ENCODE data around the gene CYP2B6.
"Not testable (repeated sequence)": the region's sequence is repeated elsewhere in the genome, so short reads cannot be mapped to it uniquely, and the experiment has no call there.

Gene CYP2B6

GRCh38 chr19:41023193-41023592, 32.1 kb downstream of the CYP2B6 start:
- H3K27me3 ChIP-seq (ENCODE audit: control insufficient read depth, insufficient read depth, low read length): peaks cover 20% of the 10 kb centered on the region
- no peaks in the 10 kb centered on the region for H3K9me3 ChIP-seq (ENCODE audit: control insufficient read depth, low read length)
- no peak overlapping the region for H3K9ac ChIP-seq (ENCODE audit: low read length)
- H3K36me3 ChIP-seq (ENCODE audit: control insufficient read depth, insufficient read depth, low read length): no peaks in the 10 kb centered on the region
- no peaks in the 10 kb centered on the region for H3K4me1 ChIP-seq (ENCODE audit: control insufficient read depth, insufficient read depth, low read length)
- no peak overlapping the region for H3K4me3 ChIP-seq (ENCODE audit: low read length)

GRCh38 chr19:41025411-41025810, 34.3 kb downstream of the CYP2B6 start:
- H3K4me3 ChIP-seq (ENCODE audit: low read length): no peak overlapping the region
- peaks cover 20% of the 10 kb centered on the region for H3K27me3 ChIP-seq (ENCODE audit: control insufficient read depth, insufficient read depth, low read length)
- H3K9ac ChIP-seq (ENCODE audit: low read length): no peak overlapping the region
- no peaks in the 10 kb centered on the region for H3K4me1 ChIP-seq (ENCODE audit: control insufficient read depth, insufficient read depth, low read length)
- H3K9me3 ChIP-seq (ENCODE audit: control insufficient read depth, low read length): no peaks in the 10 kb centered on the region
- H3K36me3 ChIP-seq (ENCODE audit: control insufficient read depth, insufficient read depth, low read length): no peaks in the 10 kb centered on the region

GRCh38 chr19:41025871-41026270, 34.8 kb downstream of the CYP2B6 start:
- peaks cover 20% of the 10 kb centered on the region for H3K27me3 ChIP-seq (ENCODE audit: control insufficient read depth, insufficient read depth, low read length)
- H3K4me3 ChIP-seq (ENCODE audit: low read length): no peak overlapping the region
- no peaks in the 10 kb centered on the region for H3K4me1 ChIP-seq (ENCODE audit: control insufficient read depth, insufficient read depth, low read length)
- no peaks in the 10 kb centered on the region for H3K36me3 ChIP-seq (ENCODE audit: control insufficient read depth, insufficient read depth, low read length)
- no peak overlapping the region for H3K9ac ChIP-seq (ENCODE audit: low read length)
- H3K9me3 ChIP-seq (ENCODE audit: control insufficient read depth, low read length): no peaks in the 10 kb centered on the region

- Histone ChIP-seq H3K9ac (ENCODE audit: low read length) (no peak overlapping the region), H3K27me3 (ENCODE audit: control insufficient read depth, insufficient read depth, low read length) (peaks cover 20% of the 10 kb centered on the region), H3K4me1 (ENCODE audit: control insufficient read depth, insufficient read depth, low read length) (no peaks in the 10 kb centered on the region)
Observed at GRCh38 chr19:41027273-41027967, 36.3 kb downstream of the CYP2B6 start.

GRCh38 chr19:41029524-41030432, 38.7 kb downstream of the CYP2B6 start:
- H3K9me3 ChIP-seq (ENCODE audit: control insufficient read depth, low read length): no peaks in the 10 kb centered on the region
- H3K4me3 ChIP-seq (ENCODE audit: low read length): no peak overlapping the region
- H3K27me3 ChIP-seq (ENCODE audit: control insufficient read depth, insufficient read depth, low read length): peaks cover 16% of the 10 kb centered on the region
- no peak overlapping the region for H3K9ac ChIP-seq (ENCODE audit: low read length)
- H3K4me1 ChIP-seq (ENCODE audit: control insufficient read depth, insufficient read depth, low read length): no peaks in the 10 kb centered on the region
- H3K36me3 ChIP-seq (ENCODE audit: control insufficient read depth, insufficient read depth, low read length): no peaks in the 10 kb centered on the region

More at GRCh38 chr19:41027273-41027967, 36.3 kb downstream of the CYP2B6 start:
- H3K4me3 ChIP-seq (ENCODE audit: low read length): no peak overlapping the region
- H3K9me3 ChIP-seq (ENCODE audit: control insufficient read depth, low read length): no peaks in the 10 kb centered on the region
- H3K36me3 ChIP-seq (ENCODE audit: control insufficient read depth, insufficient read depth, low read length): no peaks in the 10 kb centered on the region

GRCh38 chr19:41030651-41031050, 39.6 kb downstream of the CYP2B6 start:
- H3K4me1 ChIP-seq (ENCODE audit: control insufficient read depth, insufficient read depth, low read length): no peaks in the 10 kb centered on the region

GRCh38 chr19:41031916-41032315, 40.8 kb downstream of the CYP2B6 start:
- no peaks in the 10 kb centered on the region for H3K36me3 ChIP-seq (ENCODE audit: control insufficient read depth, insufficient read depth, low read length)
- H3K4me1 ChIP-seq (ENCODE audit: control insufficient read depth, insufficient read depth, low read length): no peaks in the 10 kb centered on the region
- no peak overlapping the region for H3K4me3 ChIP-seq (ENCODE audit: low read length)
- peaks cover 5% of the 10 kb centered on the region for H3K27me3 ChIP-seq (ENCODE audit: control insufficient read depth, insufficient read depth, low read length)
- H3K9me3 ChIP-seq (ENCODE audit: control insufficient read depth, low read length): no peaks in the 10 kb centered on the region
- no peak overlapping the region for H3K9ac ChIP-seq (ENCODE audit: low read length)

More at GRCh38 chr19:41030651-41031050, 39.6 kb downstream of the CYP2B6 start:
- peaks cover 16% of the 10 kb centered on the region for H3K27me3 ChIP-seq (ENCODE audit: control insufficient read depth, insufficient read depth, low read length)
- no peak overlapping the region for H3K4me3 ChIP-seq (ENCODE audit: low read length)
- no peaks in the 10 kb centered on the region for H3K36me3 ChIP-seq (ENCODE audit: control insufficient read depth, insufficient read depth, low read length)
- no peak overlapping the region for H3K9ac ChIP-seq (ENCODE audit: low read length)
- no peaks in the 10 kb centered on the region for H3K9me3 ChIP-seq (ENCODE audit: control insufficient read depth, low read length)

GRCh38 chr19:41033324-41033723, 42.2 kb downstream of the CYP2B6 start:
- H3K36me3 ChIP-seq (ENCODE audit: control insufficient read depth, insufficient read depth, low read length); H3K4me1 ChIP-seq (ENCODE audit: control insufficient read depth, insufficient read depth, low read length); H3K27me3 ChIP-seq (ENCODE audit: control insufficient read depth, insufficient read depth, low read length); H3K9ac ChIP-seq (ENCODE audit: low read length); H3K4me3 ChIP-seq (ENCODE audit: low read length); H3K9me3 ChIP-seq (ENCODE audit: control insufficient read depth, low read length): not testable (repeated sequence)

GRCh38 chr19:41039806-41040205, 48.7 kb downstream of the CYP2B6 start:
- Histone ChIP-seq H3K9me3 (ENCODE audit: control insufficient read depth, low read length) (no peaks in the 10 kb centered on the region), H3K4me3 (ENCODE audit: low read length) (no peak overlapping the region), H3K9ac (ENCODE audit: low read length) (no peak overlapping the region), H3K4me1 (ENCODE audit: control insufficient read depth, insufficient read depth, low read length) (no peaks in the 10 kb centered on the region), H3K36me3 (ENCODE audit: control insufficient read depth, insufficient read depth, low read length) (no peaks in the 10 kb centered on the region), H3K27me3 (ENCODE audit: control insufficient read depth, insufficient read depth, low read length) (no peaks in the 10 kb centered on the region)

GRCh38 chr19:41045095-41045494, 54.0 kb downstream of the CYP2B6 start:
- H3K27me3 ChIP-seq (ENCODE audit: control insufficient read depth, insufficient read depth, low read length); H3K36me3 ChIP-seq (ENCODE audit: control insufficient read depth, insufficient read depth, low read length); H3K9ac ChIP-seq (ENCODE audit: low read length); H3K4me1 ChIP-seq (ENCODE audit: control insufficient read depth, insufficient read depth, low read length); H3K9me3 ChIP-seq (ENCODE audit: control insufficient read depth, low read length); H3K4me3 ChIP-seq (ENCODE audit: low read length): not testable (repeated sequence)

- no peaks in the 10 kb centered on the region for H3K27me3 ChIP-seq (ENCODE audit: control insufficient read depth, insufficient read depth, low read length)
Observed at GRCh38 chr19:41050426-41050825, 59.3 kb downstream of the CYP2B6 start.

GRCh38 chr19:41052162-41052561, 61.1 kb downstream of the CYP2B6 start:
- not testable (repeated sequence) for H3K9me3 ChIP-seq (ENCODE audit: control insufficient read depth, low read length); H3K9ac ChIP-seq (ENCODE audit: low read length); H3K4me3 ChIP-seq (ENCODE audit: low read length); H3K4me1 ChIP-seq (ENCODE audit: control insufficient read depth, insufficient read depth, low read length); H3K27me3 ChIP-seq (ENCODE audit: control insufficient read depth, insufficient read depth, low read length); H3K36me3 ChIP-seq (ENCODE audit: control insufficient read depth, insufficient read depth, low read length)

More at GRCh38 chr19:41050426-41050825, 59.3 kb downstream of the CYP2B6 start:
- H3K36me3 ChIP-seq (ENCODE audit: control insufficient read depth, insufficient read depth, low read length): no peaks in the 10 kb centered on the region
- H3K9me3 ChIP-seq (ENCODE audit: control insufficient read depth, low read length): no peaks in the 10 kb centered on the region
- H3K9ac ChIP-seq (ENCODE audit: low read length): no peak overlapping the region
- H3K4me1 ChIP-seq (ENCODE audit: control insufficient read depth, insufficient read depth, low read length): no peaks in the 10 kb centered on the region
- H3K4me3 ChIP-seq (ENCODE audit: low read length): no peak overlapping the region

Data from mucosa of stomach (tissue), 1 donor.